HEK293 (cell line): Measurements from ENCODE around the gene IL11.

Source experiments
- CTCF ChIA-PET: fragments of 350-600 bp; formaldehyde crosslinking; extraction: SDS; loops from one replicate; lab custom pipeline; 2021; ENCODE audit warnings: antibody characterized with exemption; lab: Yijun Ruan, JAX
- POLR2A ChIA-PET: fragments of 300-600 bp; formaldehyde crosslinking; extraction: SDS; loops from one replicate; lab custom pipeline; 2020; ENCODE audit warnings: antibody characterized with exemption, inconsistent platforms; lab: Yijun Ruan, JAX
- H3K27ac ChIP-seq: fragments of 200-500 bp; sonication (Bioruptor generic); 2 replicates; pipeline ENCODE4 v1.5.1; 2014; ENCODE audit warnings: low read depth, low read length, control low read depth, inconsistent platforms; ENCODE audit errors: extremely low read depth
- H3K36me3 ChIP-seq, 2 experiments: fragments of 200-500 bp in 1 of 2; sonication (Bioruptor generic) in 1 of 2; 1 replicate in 1 of 2; 2 replicates in 1 of 2; pipeline ENCODE4 v1.5.1; 2014 to 2017; ENCODE audit warnings: inconsistent platforms in 2 of 2, low read length in 2 of 2; ENCODE audit not compliant: control insufficient read depth in 2 of 2, insufficient read depth in 1 of 2
- H3K4me1 ChIP-seq: fragments of 200-500 bp; sonication (Bioruptor generic); 2 replicates; pipeline ENCODE4 v1.5.1; 2014; ENCODE audit warnings: mild to moderate bottlenecking, low read length, inconsistent platforms; ENCODE audit not compliant: control insufficient read depth, insufficient read depth
- H3K4me3 ChIP-seq: 2 replicates; pipeline ENCODE4 v1.5.1; 2011; ENCODE audit warnings: low read depth, mild to moderate bottlenecking, control low read depth, low read length, moderate library complexity
- H3K9me3 ChIP-seq: fragments of 200-500 bp; sonication (Bioruptor generic); 2 replicates; pipeline ENCODE4 v1.5.1; 2014; ENCODE audit warnings: low read depth, low read length, inconsistent platforms; ENCODE audit not compliant: control insufficient read depth, insufficient read depth
- GLIS1 ChIP-seq: fragments of 450-650 bp; formaldehyde crosslinking; IDR thresholded peaks from 2 replicates; pipeline ENCODE4 v1.5.1; 2016; ENCODE audit warnings: missing biosample characterization, missing genetic modification characterization
- GLIS2 ChIP-seq: fragments of 450-650 bp; formaldehyde crosslinking; IDR thresholded peaks from 2 replicates; pipeline ENCODE4 v1.5.1; 2016; ENCODE audit warnings: missing biosample characterization, missing genetic modification characterization
- KLF1 ChIP-seq: fragments of 450-650 bp; formaldehyde crosslinking; IDR thresholded peaks from 2 replicates; pipeline ENCODE4 v1.5.1; 2016; ENCODE audit warnings: missing biosample characterization, missing genetic modification characterization
- KLF10 ChIP-seq: fragments of 450-650 bp; IDR thresholded peaks from 2 replicates; pipeline ENCODE4 v1.5.1; 2018; ENCODE audit warnings: missing biosample characterization, mild to moderate bottlenecking, missing genetic modification characterization
- MYNN ChIP-seq: fragments of 450-650 bp; formaldehyde crosslinking; IDR thresholded peaks from 2 replicates; pipeline ENCODE4 v1.5.1; 2016; ENCODE audit warnings: missing biosample characterization, missing genetic modification characterization, borderline replicate concordance
- MZF1 ChIP-seq: fragments of 450-650 bp; formaldehyde crosslinking; IDR thresholded peaks from 2 replicates; pipeline ENCODE4 v1.5.1; 2017; ENCODE audit warnings: missing biosample characterization, missing genetic modification characterization, borderline replicate concordance
- SETDB1 ChIP-seq: IDR thresholded peaks from one replicate; pipeline ENCODE4 v1.6.1; 2017; ENCODE audit warnings: mild to moderate bottlenecking, low read length, moderate library complexity, mixed read lengths; ENCODE audit not compliant: insufficient read length
- SP2 ChIP-seq: fragments of 450-650 bp; formaldehyde crosslinking; IDR thresholded peaks from 2 replicates; pipeline ENCODE4 v1.5.1; 2016; ENCODE audit warnings: missing biosample characterization, missing genetic modification characterization
- ZBTB17 ChIP-seq: fragments of 450-650 bp; formaldehyde crosslinking; IDR thresholded peaks from 2 replicates; pipeline ENCODE4 v1.5.1; 2016; ENCODE audit warnings: missing biosample characterization, missing genetic modification characterization
- ZBTB7A ChIP-seq: fragments of 450-650 bp; formaldehyde crosslinking; IDR thresholded peaks from 2 replicates; pipeline ENCODE4 v1.5.1; 2016; ENCODE audit warnings: low read depth, missing biosample characterization, missing genetic modification characterization
- ZFHX2 ChIP-seq: fragments of 450-650 bp; formaldehyde crosslinking; conservative IDR thresholded peaks from 2 replicates; pipeline ENCODE4 v1.5.1; 2016; ENCODE audit warnings: missing biosample characterization, missing genetic modification characterization
- ZNF10 ChIP-seq: fragments of 450-650 bp; formaldehyde crosslinking; IDR thresholded peaks from 2 replicates; pipeline ENCODE4 v1.5.1; 2017; ENCODE audit warnings: missing biosample characterization, missing genetic modification characterization
- ZNF132 ChIP-seq: fragments of 450-650 bp; formaldehyde crosslinking; IDR thresholded peaks from 2 replicates; pipeline ENCODE4 v1.5.1; 2017; ENCODE audit warnings: missing biosample characterization, missing genetic modification characterization, borderline replicate concordance
- ZNF138 ChIP-seq: fragments of 450-650 bp; formaldehyde crosslinking; IDR thresholded peaks from 2 replicates; pipeline ENCODE4 v1.5.1; 2016; ENCODE audit warnings: missing biosample characterization, missing genetic modification characterization, borderline replicate concordance
- ZNF155 ChIP-seq: fragments of 450-650 bp; formaldehyde crosslinking; IDR thresholded peaks from 2 replicates; pipeline ENCODE4 v1.5.1; 2016; ENCODE audit warnings: missing biosample characterization, missing genetic modification characterization
- ZNF266 ChIP-seq: fragments of 450-650 bp; formaldehyde crosslinking; IDR thresholded peaks from 2 replicates; pipeline ENCODE4 v1.5.1; 2016; ENCODE audit warnings: missing biosample characterization, missing genetic modification characterization, low read depth
- ZNF335 ChIP-seq: fragments of 450-650 bp; formaldehyde crosslinking; conservative IDR thresholded peaks from 2 replicates; pipeline ENCODE4 v1.5.1; 2016; ENCODE audit warnings: missing biosample characterization, missing genetic modification characterization
- ZNF341 ChIP-seq: fragments of 450-650 bp; formaldehyde crosslinking; IDR thresholded peaks from 2 replicates; pipeline ENCODE4; 2016; ENCODE audit warnings: low read depth, missing biosample characterization, missing genetic modification characterization
- ZNF354C ChIP-seq: fragments of 450-650 bp; formaldehyde crosslinking; IDR thresholded peaks from 2 replicates; pipeline ENCODE4 v1.5.1; 2016; ENCODE audit warnings: missing biosample characterization, missing genetic modification characterization, low read depth, borderline replicate concordance
- ZNF394 ChIP-seq: fragments of 450-650 bp; formaldehyde crosslinking; IDR thresholded peaks from 2 replicates; pipeline ENCODE4 v1.5.1; 2016; ENCODE audit warnings: missing biosample characterization, missing genetic modification characterization, mild to moderate bottlenecking, moderate library complexity, borderline replicate concordance
- ZNF549 ChIP-seq: fragments of 450-650 bp; IDR thresholded peaks from 2 replicates; pipeline ENCODE4 v1.5.1; 2018; ENCODE audit warnings: missing biosample characterization, missing genetic modification characterization, mild to moderate bottlenecking, inconsistent platforms, moderate library complexity
- TF ChIP-seq, protein P1 (sequence below): fragments of 450-650 bp; formaldehyde crosslinking; IDR thresholded peaks from 2 replicates; pipeline ENCODE4 v1.5.1; 2016; ENCODE audit warnings: missing biosample characterization, missing genetic modification characterization
- TF ChIP-seq, protein P2 (sequence below): fragments of 450-650 bp; formaldehyde crosslinking; optimal IDR thresholded peaks from 2 replicates; pipeline ENCODE3; 2016; ENCODE audit warnings: missing biosample characterization, mild to moderate bottlenecking, missing genetic modification characterization
- TF ChIP-seq, protein P3 (sequence below): fragments of 450-650 bp; formaldehyde crosslinking; IDR thresholded peaks from 2 replicates; pipeline ENCODE4 v1.5.1; 2016; ENCODE audit warnings: missing biosample characterization, missing genetic modification characterization, borderline replicate concordance
- TF ChIP-seq, protein P4 (sequence below): fragments of 450-650 bp; formaldehyde crosslinking; IDR thresholded peaks from 2 replicates; pipeline ENCODE4 v1.5.1; 2016; ENCODE audit warnings: missing biosample characterization, missing genetic modification characterization
- TF ChIP-seq, protein P5 (sequence below): fragments of 450-650 bp; formaldehyde crosslinking; IDR thresholded peaks from 2 replicates; pipeline ENCODE4 v1.5.1; 2016; ENCODE audit warnings: missing biosample characterization, missing genetic modification characterization

IL11 gene

DNA sequence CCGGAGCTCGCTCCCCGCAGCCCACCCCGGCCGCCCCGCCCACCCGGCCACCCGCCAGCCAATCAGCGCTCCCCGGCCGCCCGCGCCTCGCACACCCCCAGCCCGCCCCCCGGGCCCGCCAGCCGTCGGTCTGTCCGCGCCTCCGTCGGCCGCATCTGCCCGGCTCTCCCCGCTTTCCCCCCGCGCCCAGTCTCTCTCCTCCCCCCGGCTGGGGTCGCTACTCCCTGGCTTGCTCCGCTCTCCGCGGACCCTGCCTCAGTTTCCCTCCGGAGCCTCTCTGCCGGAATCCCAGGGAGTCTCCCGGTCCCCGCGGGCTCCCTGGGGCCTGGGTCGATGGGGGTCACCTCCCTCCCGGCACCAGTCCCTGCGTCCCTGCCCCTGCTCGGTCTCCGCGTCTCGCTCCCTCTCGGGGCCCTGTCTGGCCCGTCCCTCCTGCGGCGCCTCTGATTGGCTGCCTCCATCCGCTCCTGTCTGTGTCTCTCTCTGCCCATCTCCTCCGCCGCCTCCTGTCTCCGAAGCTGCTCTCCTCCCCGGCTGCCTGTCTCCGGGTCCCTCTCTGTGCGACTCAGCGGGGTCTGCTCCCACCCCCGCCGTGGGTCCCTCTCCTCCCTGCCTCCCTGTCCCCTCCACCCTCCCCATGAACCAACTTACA, 484 bp downstream of the IL11 start:
- H3K27ac ChIP-seq, result no peak overlapping the region
- CTCF ChIA-PET, result interaction anchor here (1.0 kb wide), 1 partner anchor 195 kb away, joined by 4 read pairs; no protein-coding TSS in a partner anchor
- POLR2A ChIA-PET, result interaction anchor here (1.1 to 2.8 kb wide), 10 partner anchors 13 to 38 kb away, joined by 3 to 20 read pairs (median 6); partner anchors contain the start of genes KMT5C and UBE2S
- H3K36me3 ChIP-seq, result no peaks in the 10 kb centered on the region
- H3K4me3 ChIP-seq, result peak overlapping the region; percentile 48
- H3K9me3 ChIP-seq, result no peaks in the 10 kb centered on the region
- peaks cover 5% of the 10 kb centered on the region; the same call in 1 of the 2 replicates for H3K4me1 ChIP-seq
- no peak for TF ChIP-seq ZNF138
- peak; percentile 51; the same call in 1 of the 2 replicates for TF ChIP-seq ZNF394 (tag by site-specific recombination)
- TF ChIP-seq ZNF549 (tag by site-specific recombination), result no peak
- TF ChIP-seq ZBTB7A (tag by site-specific recombination), result peak; percentile 68
- TF ChIP-seq, protein P1, sequence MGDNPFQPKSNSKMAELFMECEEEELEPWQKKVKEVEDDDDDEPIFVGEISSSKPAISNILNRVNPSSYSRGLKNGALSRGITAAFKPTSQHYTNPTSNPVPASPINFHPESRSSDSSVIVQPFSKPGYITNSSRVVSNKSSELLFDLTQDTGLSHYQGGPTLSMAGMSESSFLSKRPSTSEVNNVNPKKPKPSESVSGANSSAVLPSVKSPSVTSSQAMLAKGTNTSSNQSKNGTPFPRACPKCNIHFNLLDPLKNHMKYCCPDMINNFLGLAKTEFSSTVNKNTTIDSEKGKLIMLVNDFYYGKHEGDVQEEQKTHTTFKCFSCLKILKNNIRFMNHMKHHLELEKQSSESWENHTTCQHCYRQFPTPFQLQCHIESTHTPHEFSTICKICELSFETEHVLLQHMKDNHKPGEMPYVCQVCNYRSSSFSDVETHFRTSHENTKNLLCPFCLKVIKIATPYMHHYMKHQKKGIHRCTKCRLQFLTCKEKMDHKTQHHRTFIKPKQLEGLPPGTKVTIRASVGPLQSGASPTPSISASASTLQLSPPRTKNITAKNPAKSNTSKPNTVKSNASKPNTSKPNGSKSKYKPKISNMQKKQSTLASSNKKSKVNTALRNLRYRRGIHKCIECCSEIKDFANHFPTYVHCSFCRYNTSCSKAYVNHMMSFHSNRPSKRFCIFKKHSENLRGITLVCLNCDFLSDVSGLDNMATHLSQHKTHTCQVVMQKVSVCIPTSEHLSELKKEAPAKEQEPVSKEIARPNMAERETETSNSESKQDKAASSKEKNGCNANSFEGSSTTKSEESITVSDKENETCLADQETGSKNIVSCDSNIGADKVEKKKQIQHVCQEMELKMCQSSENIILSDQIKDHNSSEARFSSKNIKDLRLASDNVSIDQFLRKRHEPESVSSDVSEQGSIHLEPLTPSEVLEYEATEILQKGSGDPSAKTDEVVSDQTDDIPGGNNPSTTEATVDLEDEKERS, result no peak
- no peak for TF ChIP-seq ZNF354C (tag by site-specific recombination)
- TF ChIP-seq ZBTB17, result peak; percentile 75
- peak; percentile 81 for TF ChIP-seq GLIS1
- TF ChIP-seq, protein P2, sequence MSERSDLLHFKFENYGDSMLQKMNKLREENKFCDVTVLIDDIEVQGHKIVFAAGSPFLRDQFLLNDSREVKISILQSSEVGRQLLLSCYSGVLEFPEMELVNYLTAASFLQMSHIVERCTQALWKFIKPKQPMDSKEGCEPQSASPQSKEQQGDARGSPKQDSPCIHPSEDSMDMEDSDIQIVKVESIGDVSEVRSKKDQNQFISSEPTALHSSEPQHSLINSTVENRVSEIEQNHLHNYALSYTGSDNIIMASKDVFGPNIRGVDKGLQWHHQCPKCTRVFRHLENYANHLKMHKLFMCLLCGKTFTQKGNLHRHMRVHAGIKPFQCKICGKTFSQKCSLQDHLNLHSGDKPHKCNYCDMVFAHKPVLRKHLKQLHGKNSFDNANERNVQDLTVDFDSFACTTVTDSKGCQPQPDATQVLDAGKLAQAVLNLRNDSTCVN (tag by site-specific recombination), result peak; percentile 70
- TF ChIP-seq KLF10 (tag by site-specific recombination), result peak; percentile 87
- TF ChIP-seq GLIS2 (tag by site-specific recombination), result peak; percentile 73
- TF ChIP-seq ZNF132, result no peak
- no peak for TF ChIP-seq ZNF266 (tag by site-specific recombination)
- TF ChIP-seq SP2, result peak; percentile 80
- TF ChIP-seq KLF1 (tag by site-specific recombination), result 0 out of 2 replicates have a peak, but pooled peaks have one; percentile 12
- TF ChIP-seq MZF1 (tag by site-specific recombination), result no peak
- TF ChIP-seq, protein P3, sequence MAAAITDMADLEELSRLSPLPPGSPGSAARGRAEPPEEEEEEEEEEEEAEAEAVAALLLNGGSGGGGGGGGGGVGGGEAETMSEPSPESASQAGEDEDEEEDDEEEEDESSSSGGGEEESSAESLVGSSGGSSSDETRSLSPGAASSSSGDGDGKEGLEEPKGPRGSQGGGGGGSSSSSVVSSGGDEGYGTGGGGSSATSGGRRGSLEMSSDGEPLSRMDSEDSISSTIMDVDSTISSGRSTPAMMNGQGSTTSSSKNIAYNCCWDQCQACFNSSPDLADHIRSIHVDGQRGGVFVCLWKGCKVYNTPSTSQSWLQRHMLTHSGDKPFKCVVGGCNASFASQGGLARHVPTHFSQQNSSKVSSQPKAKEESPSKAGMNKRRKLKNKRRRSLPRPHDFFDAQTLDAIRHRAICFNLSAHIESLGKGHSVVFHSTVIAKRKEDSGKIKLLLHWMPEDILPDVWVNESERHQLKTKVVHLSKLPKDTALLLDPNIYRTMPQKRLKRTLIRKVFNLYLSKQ (tag by site-specific recombination), result no peak
- no peak for TF ChIP-seq ZNF155
- peak; percentile 34; the same call in 1 of the 2 replicates for TF ChIP-seq ZFHX2
- TF ChIP-seq, protein P4, sequence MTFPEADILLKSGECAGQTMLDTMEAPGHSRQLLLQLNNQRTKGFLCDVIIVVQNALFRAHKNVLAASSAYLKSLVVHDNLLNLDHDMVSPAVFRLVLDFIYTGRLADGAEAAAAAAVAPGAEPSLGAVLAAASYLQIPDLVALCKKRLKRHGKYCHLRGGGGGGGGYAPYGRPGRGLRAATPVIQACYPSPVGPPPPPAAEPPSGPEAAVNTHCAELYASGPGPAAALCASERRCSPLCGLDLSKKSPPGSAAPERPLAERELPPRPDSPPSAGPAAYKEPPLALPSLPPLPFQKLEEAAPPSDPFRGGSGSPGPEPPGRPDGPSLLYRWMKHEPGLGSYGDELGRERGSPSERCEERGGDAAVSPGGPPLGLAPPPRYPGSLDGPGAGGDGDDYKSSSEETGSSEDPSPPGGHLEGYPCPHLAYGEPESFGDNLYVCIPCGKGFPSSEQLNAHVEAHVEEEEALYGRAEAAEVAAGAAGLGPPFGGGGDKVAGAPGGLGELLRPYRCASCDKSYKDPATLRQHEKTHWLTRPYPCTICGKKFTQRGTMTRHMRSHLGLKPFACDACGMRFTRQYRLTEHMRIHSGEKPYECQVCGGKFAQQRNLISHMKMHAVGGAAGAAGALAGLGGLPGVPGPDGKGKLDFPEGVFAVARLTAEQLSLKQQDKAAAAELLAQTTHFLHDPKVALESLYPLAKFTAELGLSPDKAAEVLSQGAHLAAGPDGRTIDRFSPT, result peak; percentile 52; the same call in 1 of the 2 replicates
- TF ChIP-seq ZNF10 (tag by site-specific recombination), result peak; percentile 32; the same call in 1 of the 2 replicates
- peak; percentile 70 for TF ChIP-seq ZNF341 (tag by site-specific recombination)
- no peak for TF ChIP-seq MYNN (tag by site-specific recombination)
- peak; percentile 84 for TF ChIP-seq ZNF335
- TF ChIP-seq, protein P5, sequence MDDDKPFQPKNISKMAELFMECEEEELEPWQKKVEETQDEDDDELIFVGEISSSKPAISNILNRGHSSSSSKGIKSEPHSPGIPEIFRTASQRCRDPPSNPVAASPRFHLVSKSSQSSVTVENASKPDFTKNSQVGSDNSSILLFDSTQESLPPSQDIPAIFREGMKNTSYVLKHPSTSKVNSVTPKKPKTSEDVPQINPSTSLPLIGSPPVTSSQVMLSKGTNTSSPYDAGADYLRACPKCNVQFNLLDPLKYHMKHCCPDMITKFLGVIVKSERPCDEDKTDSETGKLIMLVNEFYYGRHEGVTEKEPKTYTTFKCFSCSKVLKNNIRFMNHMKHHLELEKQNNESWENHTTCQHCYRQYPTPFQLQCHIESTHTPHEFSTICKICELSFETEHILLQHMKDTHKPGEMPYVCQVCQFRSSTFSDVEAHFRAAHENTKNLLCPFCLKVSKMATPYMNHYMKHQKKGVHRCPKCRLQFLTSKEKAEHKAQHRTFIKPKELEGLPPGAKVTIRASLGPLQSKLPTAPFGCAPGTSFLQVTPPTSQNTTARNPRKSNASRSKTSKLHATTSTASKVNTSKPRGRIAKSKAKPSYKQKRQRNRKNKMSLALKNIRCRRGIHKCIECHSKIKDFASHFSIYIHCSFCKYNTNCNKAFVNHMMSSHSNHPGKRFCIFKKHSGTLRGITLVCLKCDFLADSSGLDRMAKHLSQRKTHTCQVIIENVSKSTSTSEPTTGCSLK (tag by site-specific recombination), result no peak
- no peak for TF ChIP-seq SETDB1
